Central memory CD8-positive, alpha-beta T cell (primary cell): ENCODE data around the gene GAPDHS.

Experiments
- ATAC-seq: fragments of 150-1000 bp; cut with Tn5 transposase; replicated peaks from 2 replicates; pipeline ENCODE4 v1.10.0; 2022; ENCODE audit warnings: mild to moderate bottlenecking, moderate FRiP score, moderate number of reproducible peaks; ENCODE audit not compliant: poor library complexity, severe bottlenecking; ENCODE audit errors: extremely low read depth
- DNase-seq, 2 donors: peaks; one replicate each; pipeline ENCODE4 v3.0.0; 2021; ENCODE audit warnings: low spot score in 2 of 2
- H3K27ac Mint-ChIP-seq: one replicate; pipeline ENCODE4 v1.8.0; 2022; ENCODE audit warnings: low read depth, mild to moderate bottlenecking, moderate library complexity, mixed read lengths
- H3K27me3 Mint-ChIP-seq: one replicate; pipeline ENCODE4 v1.8.0; 2022; ENCODE audit warnings: mixed read lengths
- H3K36me3 Mint-ChIP-seq: one replicate; pipeline ENCODE4 v1.8.0; 2022; ENCODE audit warnings: mild to moderate bottlenecking, moderate library complexity, mixed read lengths; ENCODE audit not compliant: insufficient read depth
- H3K4me1 Mint-ChIP-seq: one replicate; pipeline ENCODE4 v1.8.0; 2022; ENCODE audit warnings: mixed read lengths
- H3K4me3 Mint-ChIP-seq: one replicate; pipeline ENCODE4 v1.8.0; 2022; ENCODE audit warnings: mild to moderate bottlenecking, moderate library complexity, mixed read lengths
- H3K9me3 Mint-ChIP-seq: one replicate; pipeline ENCODE4 v1.8.0; 2022; ENCODE audit warnings: mixed read lengths

The GAPDHS gene

DNA sequence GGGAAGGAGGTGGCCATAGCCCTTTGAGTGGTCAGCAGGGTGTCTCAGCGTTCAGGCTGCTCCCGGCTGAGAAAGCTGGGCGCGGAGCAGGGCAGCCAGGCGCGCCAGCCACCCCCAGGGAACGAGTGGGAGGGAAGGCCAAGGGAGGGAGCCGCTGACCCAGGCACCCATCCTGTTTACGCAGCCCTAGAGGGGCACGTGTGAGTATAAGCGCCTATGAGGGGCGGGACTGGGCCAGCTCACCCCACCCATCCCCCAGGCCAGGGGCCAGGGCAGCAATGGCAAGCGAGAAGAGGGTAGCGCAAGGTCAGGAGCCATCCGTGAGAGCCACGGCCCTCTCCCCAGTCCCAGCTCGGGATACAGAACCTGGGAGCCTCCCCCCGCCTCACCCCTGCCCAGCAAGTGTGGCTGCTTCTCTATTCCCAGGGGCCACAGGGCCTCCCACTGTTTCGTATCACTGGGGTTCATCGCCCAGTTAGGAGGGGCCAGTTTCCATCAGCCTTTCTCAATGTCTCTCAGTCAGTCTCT, 18.9 kb upstream of the GAPDHS start:
- Mint-ChIP-seq H3K36me3 (peaks cover 3% of the 10 kb centered on the region), H3K27me3 (peaks cover 42% of the 10 kb centered on the region), H3K27ac (no peak overlapping the region), H3K4me1 (peaks cover 11% of the 10 kb centered on the region), H3K4me3 (no peak overlapping the region), H3K9me3 (no peaks in the 10 kb centered on the region)
- ATAC-seq (no peak), DNase-seq (no peak)

DNA sequence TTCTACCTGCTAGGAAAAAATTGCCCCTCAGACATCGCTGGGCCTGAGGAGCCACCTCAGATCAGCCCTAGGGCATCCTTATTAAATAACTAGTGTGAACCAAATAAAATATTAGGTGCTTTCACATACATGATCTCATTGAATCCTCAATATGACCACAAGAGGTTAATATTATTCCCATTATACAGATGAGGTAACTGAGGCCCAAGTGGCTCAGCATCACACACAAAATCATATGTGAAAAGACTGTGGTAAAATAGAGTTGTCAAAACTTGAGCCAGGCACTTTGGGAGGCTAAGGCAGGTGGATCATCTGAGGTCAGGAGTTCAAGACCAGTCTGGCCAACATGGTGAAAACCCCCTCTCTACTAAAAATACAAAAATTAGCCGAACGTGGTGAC, 16.9 kb upstream of the GAPDHS start:
- Mint-ChIP-seq H3K4me1 (no peaks in the 10 kb centered on the region), H3K4me3 (no peak overlapping the region), H3K27ac (no peak overlapping the region), H3K36me3 (no peaks in the 10 kb centered on the region), H3K27me3 (peaks cover 47% of the 10 kb centered on the region), H3K9me3 (no peaks in the 10 kb centered on the region)
- DNase-seq (no peak), ATAC-seq (no peak)

DNA sequence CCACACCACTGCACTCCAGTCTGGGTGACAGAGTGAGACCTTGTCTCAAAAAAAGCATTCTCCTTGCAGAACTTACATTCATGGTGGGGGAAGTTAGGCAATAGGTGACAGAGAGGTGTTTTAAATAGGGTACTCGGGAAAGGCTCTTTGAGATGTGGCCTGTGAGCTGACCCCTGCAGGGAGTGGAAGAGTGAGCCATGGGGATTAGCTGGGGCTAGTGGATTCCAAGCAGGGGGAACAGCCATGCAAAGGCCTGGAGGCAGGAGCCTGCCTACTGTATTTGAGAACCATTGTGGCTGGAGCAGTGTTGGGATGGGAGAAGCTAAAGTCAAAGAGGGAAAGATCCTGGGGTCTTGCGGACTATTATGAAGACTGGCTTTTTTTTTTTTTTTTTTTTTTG, 15.9 kb upstream of the GAPDHS start:
- Mint-ChIP-seq H3K27me3 (peaks cover 39% of the 10 kb centered on the region), H3K27ac (no peak overlapping the region), H3K4me1 (no peaks in the 10 kb centered on the region), H3K9me3 (no peaks in the 10 kb centered on the region), H3K4me3 (no peak overlapping the region), H3K36me3 (no peaks in the 10 kb centered on the region)
- ATAC-seq (no peak), DNase-seq (no peak)

DNA sequence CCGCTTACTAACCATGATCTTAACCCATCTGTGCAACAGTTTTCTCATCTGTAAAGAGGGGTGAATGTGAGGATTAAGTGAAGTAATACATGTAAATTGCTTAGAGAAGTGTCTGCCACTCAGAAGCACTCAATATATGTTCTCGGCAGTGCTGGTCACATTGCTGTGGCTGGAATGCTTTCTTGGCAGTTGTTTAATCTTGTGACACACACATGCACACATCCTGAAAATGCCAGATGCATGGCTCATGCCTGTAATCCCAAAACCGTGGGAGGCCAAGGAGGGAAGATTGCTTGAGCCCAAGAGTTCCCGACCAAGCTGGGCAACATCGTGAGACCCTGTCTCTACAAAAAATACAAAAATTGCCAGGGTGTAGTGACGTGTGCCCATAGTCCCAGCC, 14.9 kb upstream of the GAPDHS start:
- DNase-seq (no peak), ATAC-seq (no peak)
- Mint-ChIP-seq H3K27ac (no peak overlapping the region), H3K9me3 (no peaks in the 10 kb centered on the region), H3K4me1 (no peaks in the 10 kb centered on the region), H3K27me3 (peaks cover 30% of the 10 kb centered on the region), H3K4me3 (no peak overlapping the region), H3K36me3 (no peaks in the 10 kb centered on the region)

DNA sequence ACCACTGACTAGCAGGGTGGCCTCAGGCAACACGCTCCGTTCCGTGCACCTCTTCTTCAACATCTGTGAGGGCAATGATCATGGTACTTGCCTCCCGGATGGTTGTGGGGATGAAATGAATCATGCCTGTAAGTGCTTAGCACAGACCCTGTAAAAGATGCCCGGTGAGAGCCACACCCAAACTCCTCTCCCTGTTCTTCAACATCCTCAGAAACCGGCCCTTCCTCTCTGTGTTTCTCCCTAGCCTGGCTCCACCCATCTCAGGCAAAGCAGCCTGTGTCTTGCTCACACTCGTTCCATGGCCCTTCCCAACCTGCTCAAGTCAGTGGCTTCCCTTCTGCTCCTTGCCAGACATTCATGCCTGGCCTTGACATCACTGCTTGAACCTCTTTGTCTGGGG, 14.0 kb upstream of the GAPDHS start:
- no peaks in the 10 kb centered on the region for H3K9me3 Mint-ChIP-seq
- no peak overlapping the region for H3K4me3 Mint-ChIP-seq
- H3K27me3 Mint-ChIP-seq = peaks cover 29% of the 10 kb centered on the region
- H3K36me3 Mint-ChIP-seq = no peaks in the 10 kb centered on the region
- no peaks in the 10 kb centered on the region for H3K4me1 Mint-ChIP-seq
- DNase-seq = no peak
- no peak for ATAC-seq
- no peak overlapping the region for H3K27ac Mint-ChIP-seq

DNA sequence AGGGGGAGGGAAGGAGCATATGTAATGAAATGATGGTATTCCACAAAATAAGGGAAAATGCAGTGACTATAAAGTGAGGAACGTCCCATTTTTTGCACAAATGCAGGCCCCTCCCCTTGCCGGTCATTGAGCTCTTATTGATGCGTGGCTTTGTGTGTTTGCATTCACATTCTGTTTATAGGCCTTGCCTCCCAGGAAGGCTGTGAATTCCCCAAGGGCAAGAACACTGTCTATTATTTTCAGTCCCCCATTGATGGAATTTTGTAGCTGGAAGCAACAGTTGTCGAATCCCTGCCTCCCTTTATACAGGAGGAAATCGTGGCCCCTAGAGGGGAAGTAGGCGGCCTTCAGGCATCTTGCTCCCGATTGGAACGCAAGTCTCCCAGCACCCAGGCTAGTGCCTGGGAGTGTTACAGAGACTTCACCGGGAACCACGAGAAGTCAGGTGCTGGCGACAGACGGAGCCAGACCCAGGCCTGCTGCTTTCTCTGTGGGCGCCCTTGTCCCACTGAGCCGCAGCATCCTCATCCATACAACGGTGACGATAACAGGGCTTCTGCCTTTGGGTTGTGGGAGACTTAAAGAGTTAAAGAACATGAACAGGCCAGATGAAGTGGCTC, 12.0 kb upstream of the GAPDHS start:
- H3K27me3 Mint-ChIP-seq = peaks cover 35% of the 10 kb centered on the region
- H3K36me3 Mint-ChIP-seq = no peaks in the 10 kb centered on the region
- ATAC-seq (no peak), DNase-seq (no peak)
- H3K9me3 Mint-ChIP-seq = no peaks in the 10 kb centered on the region
- H3K4me1 Mint-ChIP-seq = no peaks in the 10 kb centered on the region
- H3K27ac Mint-ChIP-seq = no peak overlapping the region
- H3K4me3 Mint-ChIP-seq = no peak overlapping the region

DNA sequence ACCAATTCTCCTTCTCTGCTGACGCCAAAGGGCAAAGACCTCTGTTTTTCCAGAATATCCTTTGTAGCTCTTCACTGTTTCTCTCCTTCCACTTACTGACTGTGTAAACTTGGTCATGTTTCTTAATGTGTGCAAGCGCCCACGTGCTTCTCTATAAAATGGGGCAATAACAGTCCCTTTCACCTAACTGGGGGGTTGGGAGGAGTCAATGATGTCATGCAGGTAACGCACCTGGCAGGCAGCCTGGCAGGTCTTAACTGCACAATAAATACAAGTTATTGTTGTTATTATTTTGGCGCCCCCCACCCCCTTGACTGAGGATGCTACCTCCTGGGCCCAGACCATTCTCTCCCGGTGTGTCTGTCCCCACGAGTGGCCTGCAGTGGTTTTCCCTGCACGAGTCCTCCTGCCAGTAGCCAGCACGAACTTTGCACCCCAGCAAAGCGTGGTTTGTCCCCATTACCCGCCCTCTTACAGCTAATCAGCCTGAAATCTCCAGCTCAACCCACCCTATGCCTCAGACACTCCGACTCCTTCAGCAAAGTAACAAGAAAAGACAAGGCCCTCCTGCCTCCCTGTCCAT, 10.4 kb upstream of the GAPDHS start:
- Mint-ChIP-seq H3K4me1 (no peaks in the 10 kb centered on the region), H3K9me3 (no peaks in the 10 kb centered on the region), H3K36me3 (no peaks in the 10 kb centered on the region), H3K4me3 (no peak overlapping the region), H3K27ac (no peak overlapping the region), H3K27me3 (peaks cover 43% of the 10 kb centered on the region)
- no peak for DNase-seq
- ATAC-seq = no peak

DNA sequence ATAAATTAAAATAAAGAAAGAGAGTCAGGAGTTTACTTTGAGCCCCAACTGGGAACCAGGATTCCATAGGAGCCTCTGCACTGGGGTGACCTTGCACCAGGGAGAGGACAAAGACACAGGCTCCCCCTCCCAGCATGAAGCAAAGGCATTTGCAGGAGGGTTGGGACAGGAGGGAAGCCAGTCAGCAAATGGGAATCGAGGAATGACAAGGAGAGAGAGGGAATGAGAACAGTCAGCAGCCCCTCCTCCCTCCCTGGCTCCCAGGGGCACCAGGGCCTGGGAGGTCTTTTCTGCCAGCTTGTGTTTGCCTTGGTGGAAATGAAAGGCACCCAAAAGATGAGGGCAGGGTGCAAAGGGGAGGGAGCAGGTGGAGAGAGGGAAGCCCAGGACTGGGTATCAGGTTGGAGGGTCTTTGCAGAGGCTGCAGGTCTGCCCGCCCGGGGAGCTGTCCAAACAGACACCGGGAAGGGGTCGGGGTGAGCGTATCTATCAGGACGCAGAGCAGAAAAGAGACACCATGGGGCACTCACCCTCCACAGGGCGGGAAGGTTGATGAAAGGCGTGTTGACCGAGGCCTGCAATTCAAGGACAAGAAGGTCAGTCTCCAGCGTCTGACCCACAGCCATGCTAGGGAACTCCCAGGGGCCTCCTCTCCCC, 8.9 kb upstream of the GAPDHS start:
- Mint-ChIP-seq H3K9me3 (no peaks in the 10 kb centered on the region), H3K36me3 (no peaks in the 10 kb centered on the region), H3K4me3 (no peak overlapping the region), H3K27ac (no peak overlapping the region), H3K27me3 (peaks cover 49% of the 10 kb centered on the region), H3K4me1 (no peaks in the 10 kb centered on the region)
- no peak for ATAC-seq
- no peak for DNase-seq

DNA sequence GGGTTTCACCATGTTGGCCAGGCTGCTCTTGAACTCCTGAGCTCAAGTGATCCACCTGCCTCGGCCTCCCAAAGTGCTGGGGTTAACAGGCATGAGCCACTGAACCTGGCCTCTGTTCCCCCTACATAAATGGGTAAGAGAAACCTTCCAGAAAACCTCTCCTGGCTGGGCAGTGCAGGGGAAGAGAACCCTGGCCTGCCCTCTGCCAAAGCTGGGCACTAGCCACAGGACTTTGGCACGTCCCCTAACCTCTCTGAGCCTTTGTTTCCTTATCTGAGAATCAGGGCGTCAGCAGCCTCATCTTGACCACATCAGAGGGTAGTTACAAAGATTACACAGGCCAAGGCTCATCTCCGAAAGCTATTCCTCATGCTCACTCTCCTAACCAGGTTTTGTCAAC, 7.4 kb upstream of the GAPDHS start:
- H3K4me3 Mint-ChIP-seq = no peak overlapping the region
- H3K27ac Mint-ChIP-seq = no peak overlapping the region
- H3K27me3 Mint-ChIP-seq = peaks cover 59% of the 10 kb centered on the region
- H3K36me3 Mint-ChIP-seq = no peaks in the 10 kb centered on the region
- DNase-seq (no peak), ATAC-seq (no peak)
- H3K9me3 Mint-ChIP-seq = no peaks in the 10 kb centered on the region
- H3K4me1 Mint-ChIP-seq = no peaks in the 10 kb centered on the region

DNA sequence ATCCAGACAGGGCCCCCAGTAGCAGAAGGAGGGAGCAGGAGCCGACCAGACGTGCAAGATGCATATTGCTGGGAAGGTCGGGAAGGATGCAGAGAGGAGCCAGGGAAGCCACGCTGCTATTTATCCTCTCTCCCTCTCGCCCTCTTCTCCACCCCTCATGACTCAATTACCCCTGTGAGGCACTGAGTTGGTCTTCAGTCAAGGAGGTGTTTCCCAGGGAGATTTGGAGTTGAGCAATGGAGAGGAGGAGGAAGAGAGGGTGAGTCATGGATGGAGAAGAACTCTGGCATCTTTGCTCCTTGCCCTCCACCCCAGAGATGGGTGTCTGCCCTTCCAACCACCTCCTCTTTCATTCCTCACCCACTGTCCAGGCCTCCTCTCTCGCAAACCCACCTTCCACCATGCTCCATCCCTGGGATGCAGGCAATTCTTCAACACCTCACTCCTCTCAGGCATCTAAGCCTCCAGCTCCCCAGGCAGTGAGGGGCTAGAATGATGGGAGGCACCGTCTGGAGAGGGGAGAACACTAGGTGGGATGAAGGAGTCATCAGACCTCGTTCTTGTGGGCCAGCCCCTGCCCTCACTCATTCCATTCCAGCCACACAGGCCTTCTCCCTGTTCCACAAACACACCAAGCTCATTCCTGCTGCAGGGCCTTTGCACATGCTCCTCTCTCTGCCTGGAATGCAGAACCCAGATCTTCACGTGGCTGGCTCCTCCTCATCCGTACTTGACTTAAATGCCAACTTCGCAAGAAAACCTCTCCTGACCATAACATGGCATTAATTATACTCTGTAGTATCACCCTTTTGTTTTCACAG, 4.8 kb upstream of the GAPDHS start, which contains the start of gene SBSN:
TSS of gene SBSN (minus strand) at position 94 of the 821 bp plus-strand sequence. CDS start at position 64, 30 bp downstream.
- no peak within 1 kb of the TSS for H3K4me3 Mint-ChIP-seq
- H3K36me3 Mint-ChIP-seq = peaks cover 2% of the 10 kb centered on the region
- no peak for DNase-seq
- ATAC-seq = no peak
- peaks cover 7% of the 10 kb centered on the region for H3K4me1 Mint-ChIP-seq
- no peaks in the 10 kb centered on the region for H3K9me3 Mint-ChIP-seq
- H3K27me3 Mint-ChIP-seq = peaks cover 82% of the 10 kb centered on the region
- H3K27ac Mint-ChIP-seq = no peak within 1 kb of the TSS

DNA sequence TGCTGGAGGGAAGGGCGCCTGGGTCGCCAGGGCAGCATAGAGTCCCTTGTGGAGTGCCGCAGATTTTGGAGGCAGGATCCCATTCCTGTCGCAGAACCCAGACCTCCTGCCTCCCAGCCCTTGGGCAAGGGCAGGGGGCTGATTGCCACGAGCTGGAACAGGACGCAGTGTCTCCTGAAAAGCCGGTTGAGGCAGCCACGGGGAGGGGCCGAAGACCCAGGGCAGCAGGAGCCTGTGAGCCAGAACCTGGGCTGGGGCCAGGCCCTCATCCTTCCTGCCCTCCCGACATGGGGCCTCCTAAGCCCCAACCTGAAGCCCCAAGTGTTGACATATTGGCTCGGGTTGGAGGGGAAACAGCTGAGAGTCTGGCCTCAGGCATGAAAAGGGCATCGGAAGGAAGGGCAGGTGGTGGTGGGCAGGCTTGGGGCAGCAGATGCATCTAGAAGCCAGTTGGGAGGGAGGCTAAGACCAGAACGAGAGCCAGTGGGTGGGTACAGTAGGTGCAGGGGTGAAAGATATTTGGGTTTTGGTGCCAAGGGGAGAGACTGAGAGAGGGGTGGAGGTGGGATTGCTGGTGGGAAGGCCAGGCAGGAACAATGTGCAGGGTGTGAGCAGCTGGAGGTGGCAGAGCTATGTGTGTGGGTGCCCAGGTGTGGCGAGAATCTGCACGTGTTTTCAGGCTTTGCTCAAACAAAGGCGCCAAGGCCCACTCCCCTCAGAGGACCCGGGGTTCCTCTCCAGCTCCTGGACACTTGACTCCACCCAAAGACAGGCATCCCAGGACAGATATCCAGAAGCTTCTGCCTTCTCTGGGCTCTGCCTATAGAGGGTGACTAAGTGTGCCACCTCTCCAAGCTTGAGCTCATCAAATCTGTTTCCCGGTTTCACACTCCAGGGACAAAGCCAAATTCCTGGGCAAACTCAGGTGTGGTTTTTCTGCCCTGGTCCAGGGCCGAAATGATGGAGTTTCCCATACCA, 3.7 kb upstream of the GAPDHS start:
- peaks cover 2% of the 10 kb centered on the region for H3K36me3 Mint-ChIP-seq
- H3K4me1 Mint-ChIP-seq = peaks cover 15% of the 10 kb centered on the region
- H3K27me3 Mint-ChIP-seq = peaks cover 82% of the 10 kb centered on the region
- no peak overlapping the region for H3K4me3 Mint-ChIP-seq
- DNase-seq (no peak), ATAC-seq (no peak)
- H3K27ac Mint-ChIP-seq = no peak overlapping the region
- no peaks in the 10 kb centered on the region for H3K9me3 Mint-ChIP-seq

DNA sequence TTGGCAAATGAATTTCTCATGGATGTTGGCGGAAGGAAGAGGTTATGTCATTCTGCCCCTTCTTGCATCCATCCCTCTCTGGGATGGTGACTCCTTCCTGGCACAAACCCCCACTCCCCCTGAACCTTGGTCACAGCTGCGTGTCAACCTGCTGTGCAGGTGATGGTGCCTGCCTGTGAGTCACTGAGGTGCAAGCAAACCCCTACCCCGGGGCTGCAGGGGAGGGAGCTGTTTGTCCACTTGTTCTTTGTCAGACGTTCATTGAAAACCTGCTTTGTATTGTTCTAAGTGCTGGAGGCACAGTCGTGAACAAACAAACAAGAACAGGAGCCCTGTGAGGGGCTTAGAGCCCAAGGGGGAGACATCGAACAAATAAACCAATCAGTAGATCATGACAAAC, 2.0 kb upstream of the GAPDHS start:
- Mint-ChIP-seq H3K36me3 (peaks cover 2% of the 10 kb centered on the region), H3K4me3 (no peak overlapping the region), H3K9me3 (no peaks in the 10 kb centered on the region), H3K27me3 (peaks cover 85% of the 10 kb centered on the region), H3K4me1 (peaks cover 15% of the 10 kb centered on the region), H3K27ac (no peak overlapping the region)
- DNase-seq (no peak), ATAC-seq (no peak)
